Astrocyte (in vitro differentiated cells and primary cell): ENCODE data around the gene ATXN10.

Experiments
- EZH2 ChIP-seq: IDR thresholded peaks from 2 replicates; pipeline ENCODE4 v1.6.1; 2012; ENCODE audit warnings: mild to moderate bottlenecking, low read length, inconsistent platforms; ENCODE audit not compliant: insufficient read depth
- TF ChIP-seq, protein P1 (sequence below): IDR thresholded peaks from 2 replicates; pipeline ENCODE4 v1.5.1; 2011; ENCODE audit warnings: low read depth, mild to moderate bottlenecking, inconsistent platforms, low read length, moderate library complexity; ENCODE audit not compliant: insufficient read depth

DNA sequence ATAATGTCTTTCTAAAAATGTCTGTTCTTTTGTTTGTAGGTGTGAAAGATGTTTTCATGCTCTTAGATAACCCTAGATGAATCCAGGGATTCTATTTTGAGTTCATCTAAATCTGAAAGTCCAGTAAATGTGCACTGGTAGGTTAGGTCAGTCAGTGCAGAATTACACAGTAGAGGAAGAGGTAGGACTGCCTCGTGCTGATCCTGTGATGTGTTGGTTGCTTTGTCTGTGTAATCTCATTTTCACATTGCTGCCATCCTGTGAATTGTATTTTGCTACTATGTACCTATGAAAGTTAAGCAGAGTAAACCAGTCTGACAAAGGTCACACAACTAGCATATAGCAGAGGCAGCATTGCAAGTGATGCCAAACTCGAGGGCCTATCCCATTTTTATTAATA is 36.5 kb downstream of the ATXN10 start:
- TF ChIP-seq EZH2 = no peak
- TF ChIP-seq, protein P1, sequence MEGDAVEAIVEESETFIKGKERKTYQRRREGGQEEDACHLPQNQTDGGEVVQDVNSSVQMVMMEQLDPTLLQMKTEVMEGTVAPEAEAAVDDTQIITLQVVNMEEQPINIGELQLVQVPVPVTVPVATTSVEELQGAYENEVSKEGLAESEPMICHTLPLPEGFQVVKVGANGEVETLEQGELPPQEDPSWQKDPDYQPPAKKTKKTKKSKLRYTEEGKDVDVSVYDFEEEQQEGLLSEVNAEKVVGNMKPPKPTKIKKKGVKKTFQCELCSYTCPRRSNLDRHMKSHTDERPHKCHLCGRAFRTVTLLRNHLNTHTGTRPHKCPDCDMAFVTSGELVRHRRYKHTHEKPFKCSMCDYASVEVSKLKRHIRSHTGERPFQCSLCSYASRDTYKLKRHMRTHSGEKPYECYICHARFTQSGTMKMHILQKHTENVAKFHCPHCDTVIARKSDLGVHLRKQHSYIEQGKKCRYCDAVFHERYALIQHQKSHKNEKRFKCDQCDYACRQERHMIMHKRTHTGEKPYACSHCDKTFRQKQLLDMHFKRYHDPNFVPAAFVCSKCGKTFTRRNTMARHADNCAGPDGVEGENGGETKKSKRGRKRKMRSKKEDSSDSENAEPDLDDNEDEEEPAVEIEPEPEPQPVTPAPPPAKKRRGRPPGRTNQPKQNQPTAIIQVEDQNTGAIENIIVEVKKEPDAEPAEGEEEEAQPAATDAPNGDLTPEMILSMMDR = no peak
